Astrocyte of the spinal cord (primary cell): ENCODE data around the gene P4HA2.

ENCODE experiments used
- DNase-seq: peaks from one replicate; pipeline ENCODE4 v3.0.0; 2011; ENCODE audit warnings: low read depth, low spot score
- H3K4me3 ChIP-seq: 2 replicates; pipeline ENCODE4 v1.5.1; 2011; ENCODE audit warnings: low read depth, mild to moderate bottlenecking, low read length, moderate library complexity
- CTCF ChIP-seq: IDR thresholded peaks from 2 replicates; pipeline ENCODE4 v1.5.1; 2012; ENCODE audit warnings: low read depth, mild to moderate bottlenecking, low read length, inconsistent platforms
- in situ Hi-C: cut with HindIII; loops from 2 replicates; pipeline ENCODE4 v1.10.0; 2017; ENCODE audit warnings: low sequenced_read_pairs

P4HA2 gene

GRCh38 chr5:132220491-132220890, 7.2 kb downstream of the P4HA2 start:
- no peak for DNase-seq
- TF ChIP-seq CTCF, result no peak
- in situ Hi-C loops, result no loop called here
- H3K4me3 ChIP-seq, result no peak overlapping the region

- no peak for TF ChIP-seq CTCF
- in situ Hi-C loops, result no loop called here
Measured at GRCh38 chr5:132219981-132220380, 7.7 kb downstream of the P4HA2 start.

GRCh38 chr5:132219289-132219970, 8.2 kb downstream of the P4HA2 start:
- in situ Hi-C loops, result no loop called here
- DNase-seq, result no peak
- TF ChIP-seq CTCF, result no peak
- no peak overlapping the region for H3K4me3 ChIP-seq

More at GRCh38 chr5:132219981-132220380, 7.7 kb downstream of the P4HA2 start:
- no peak overlapping the region for H3K4me3 ChIP-seq
- no peak for DNase-seq

GRCh38 chr5:132218321-132218720, 9.3 kb downstream of the P4HA2 start:
- DNase-seq, result no peak
- in situ Hi-C loops, result no loop called here
- no peak for TF ChIP-seq CTCF
- no peak overlapping the region for H3K4me3 ChIP-seq

GRCh38 chr5:132215329-132215728, 12.3 kb downstream of the P4HA2 start:
- peak; percentile 98 for DNase-seq
- no peak overlapping the region for H3K4me3 ChIP-seq
- no peak for TF ChIP-seq CTCF
- in situ Hi-C loops, result no loop called here

GRCh38 chr5:132214491-132214890, 13.2 kb downstream of the P4HA2 start:
- DNase-seq, result no peak
- no peak for TF ChIP-seq CTCF
- in situ Hi-C loops, result no loop called here
- H3K4me3 ChIP-seq, result no peak overlapping the region
